ENCODE data around the gene ALAS1.

DNA sequence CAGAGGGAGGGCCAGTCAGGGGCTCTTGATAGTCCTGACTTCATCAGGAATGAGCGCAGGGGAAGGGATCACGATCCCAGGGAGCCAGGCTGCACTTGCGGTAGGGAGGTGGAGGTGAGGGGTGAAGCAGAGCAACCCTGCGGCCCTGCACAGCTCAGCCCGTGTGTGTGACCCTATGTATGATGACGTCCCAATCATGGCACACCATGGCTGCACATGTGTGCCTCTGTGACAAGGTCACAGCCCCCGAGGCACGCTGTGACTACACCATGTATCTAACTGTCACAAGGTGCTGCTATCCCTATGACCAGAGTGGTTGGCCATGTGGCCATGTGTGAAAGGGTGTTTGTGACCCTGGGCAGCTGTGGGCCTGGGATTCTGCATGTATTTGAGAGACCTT, 13.3 kb upstream of the ALAS1 start:
- TF ChIP-seq, protein P1, sequence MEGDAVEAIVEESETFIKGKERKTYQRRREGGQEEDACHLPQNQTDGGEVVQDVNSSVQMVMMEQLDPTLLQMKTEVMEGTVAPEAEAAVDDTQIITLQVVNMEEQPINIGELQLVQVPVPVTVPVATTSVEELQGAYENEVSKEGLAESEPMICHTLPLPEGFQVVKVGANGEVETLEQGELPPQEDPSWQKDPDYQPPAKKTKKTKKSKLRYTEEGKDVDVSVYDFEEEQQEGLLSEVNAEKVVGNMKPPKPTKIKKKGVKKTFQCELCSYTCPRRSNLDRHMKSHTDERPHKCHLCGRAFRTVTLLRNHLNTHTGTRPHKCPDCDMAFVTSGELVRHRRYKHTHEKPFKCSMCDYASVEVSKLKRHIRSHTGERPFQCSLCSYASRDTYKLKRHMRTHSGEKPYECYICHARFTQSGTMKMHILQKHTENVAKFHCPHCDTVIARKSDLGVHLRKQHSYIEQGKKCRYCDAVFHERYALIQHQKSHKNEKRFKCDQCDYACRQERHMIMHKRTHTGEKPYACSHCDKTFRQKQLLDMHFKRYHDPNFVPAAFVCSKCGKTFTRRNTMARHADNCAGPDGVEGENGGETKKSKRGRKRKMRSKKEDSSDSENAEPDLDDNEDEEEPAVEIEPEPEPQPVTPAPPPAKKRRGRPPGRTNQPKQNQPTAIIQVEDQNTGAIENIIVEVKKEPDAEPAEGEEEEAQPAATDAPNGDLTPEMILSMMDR (IDR thresholded peaks at IDR 0.05), result no peak
- TF ChIP-seq POLR2AphosphoS5 (IDR thresholded peaks at IDR 0.05) (no peak), POLR2A (IDR thresholded peaks at IDR 0.05) (no peak)
